ENCODE results near the gene NUDT4. TPM values are rescaled to one million over a fixed set of nuclear protein-coding genes. Genes with fewer than 3 reads are reported as not detected.

NUDT4 gene
- total and polyA plus RNA-seq, 10 of the 15 experiments (the other 5 are each of a cell fraction or from before 2014, with no cell fraction given): 26.6 to 91.6 (median 63.1) TPM

- TF ChIP-seq REST (IDR thresholded peaks at IDR 0.05; ENCODE audit: low read depth, low read length): no peak
- no peak for TF ChIP-seq JUND (IDR thresholded peaks at IDR 0.05; ENCODE audit: low read depth, low read length)
- TF ChIP-seq ZBED1 (IDR thresholded peaks at IDR 0.05; ENCODE audit: borderline replicate concordance): no peak
- TF ChIP-seq ZBTB40 (IDR thresholded peaks at IDR 0.05; ENCODE audit: borderline replicate concordance): no peak
- TF ChIP-seq NRF1 (conservative IDR thresholded peaks at IDR 0.05; ENCODE audit: low read depth, low read length): peak; percentile 60
- TF ChIP-seq GABPA (IDR thresholded peaks at IDR 0.05; ENCODE audit: low read depth): no peak
- TF ChIP-seq TAF1 (IDR thresholded peaks at IDR 0.05; ENCODE audit: borderline replicate concordance, low read depth, low read length): peak; percentile 80; the same call in 1 of the 2 replicates
- TF ChIP-seq RAD51 (IDR thresholded peaks at IDR 0.05): no peak
- no peak for TF ChIP-seq KLF5 (IDR thresholded peaks at IDR 0.05; ENCODE audit: partially characterized antibody)
- TF ChIP-seq CBX3 (IDR thresholded peaks at IDR 0.05; ENCODE audit: borderline replicate concordance, low read depth): no peak
- TF ChIP-seq, protein P1, sequence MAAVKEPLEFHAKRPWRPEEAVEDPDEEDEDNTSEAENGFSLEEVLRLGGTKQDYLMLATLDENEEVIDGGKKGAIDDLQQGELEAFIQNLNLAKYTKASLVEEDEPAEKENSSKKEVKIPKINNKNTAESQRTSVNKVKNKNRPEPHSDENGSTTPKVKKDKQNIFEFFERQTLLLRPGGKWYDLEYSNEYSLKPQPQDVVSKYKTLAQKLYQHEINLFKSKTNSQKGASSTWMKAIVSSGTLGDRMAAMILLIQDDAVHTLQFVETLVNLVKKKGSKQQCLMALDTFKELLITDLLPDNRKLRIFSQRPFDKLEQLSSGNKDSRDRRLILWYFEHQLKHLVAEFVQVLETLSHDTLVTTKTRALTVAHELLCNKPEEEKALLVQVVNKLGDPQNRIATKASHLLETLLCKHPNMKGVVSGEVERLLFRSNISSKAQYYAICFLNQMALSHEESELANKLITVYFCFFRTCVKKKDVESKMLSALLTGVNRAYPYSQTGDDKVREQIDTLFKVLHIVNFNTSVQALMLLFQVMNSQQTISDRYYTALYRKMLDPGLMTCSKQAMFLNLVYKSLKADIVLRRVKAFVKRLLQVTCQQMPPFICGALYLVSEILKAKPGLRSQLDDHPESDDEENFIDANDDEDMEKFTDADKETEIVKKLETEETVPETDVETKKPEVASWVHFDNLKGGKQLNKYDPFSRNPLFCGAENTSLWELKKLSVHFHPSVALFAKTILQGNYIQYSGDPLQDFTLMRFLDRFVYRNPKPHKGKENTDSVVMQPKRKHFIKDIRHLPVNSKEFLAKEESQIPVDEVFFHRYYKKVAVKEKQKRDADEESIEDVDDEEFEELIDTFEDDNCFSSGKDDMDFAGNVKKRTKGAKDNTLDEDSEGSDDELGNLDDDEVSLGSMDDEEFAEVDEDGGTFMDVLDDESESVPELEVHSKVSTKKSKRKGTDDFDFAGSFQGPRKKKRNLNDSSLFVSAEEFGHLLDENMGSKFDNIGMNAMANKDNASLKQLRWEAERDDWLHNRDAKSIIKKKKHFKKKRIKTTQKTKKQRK (IDR thresholded peaks at IDR 0.05; ENCODE audit: low read depth, low read length): no peak
- no peak for TF ChIP-seq SUPT20H (IDR thresholded peaks at IDR 0.05; ENCODE audit: borderline replicate concordance, control insufficient read depth, low read depth, low read length)
- TF ChIP-seq SMAD1 (IDR thresholded peaks at IDR 0.05; ENCODE audit: low read depth, partially characterized antibody): no peak
- TF ChIP-seq RELA (IDR thresholded peaks at IDR 0.05; ENCODE audit: borderline replicate concordance, partially characterized antibody): no peak
- TF ChIP-seq POLR2AphosphoS2 (IDR thresholded peaks at IDR 0.05; ENCODE audit: low read depth, low read length): no peak
- TF ChIP-seq ZNF24 (IDR thresholded peaks at IDR 0.05): no peak
- no peak for TF ChIP-seq IRF4 (IDR thresholded peaks at IDR 0.05; ENCODE audit: low read depth, low read length)
- no peak for TF ChIP-seq SUZ12 (IDR thresholded peaks at IDR 0.05; ENCODE audit: unreplicated experiment)
- TF ChIP-seq KAT2A (conservative IDR thresholded peaks at IDR 0.05; ENCODE audit: control insufficient read depth, low read depth, low read length): no peak
Observed at GRCh38 chr12:93377252-93378195, at the start of gene NUDT4 (continued).

All from GM12878 (cell line).